ENCODE measurements around the gene HTRA1. TPM values are rescaled to one million over a fixed set of nuclear protein-coding genes. Genes with fewer than 3 reads are reported as not detected.

The HTRA1 gene
- polyA plus RNA-seq, 1 donor from 2014 or later: 1.4 TPM

GRCh38 chr10:122526892-122527291, 65.5 kb downstream of the HTRA1 start:
- Histone ChIP-seq H3K4me3 (ENCODE audit: low read length) (no peak overlapping the region), H4K20me1 (ENCODE audit: insufficient read depth) (no peaks in the 10 kb centered on the region), H3K9ac (ENCODE audit: low read length) (no peak overlapping the region), H3K27ac (ENCODE audit: low read length) (no peak overlapping the region), H3K4me2 (ENCODE audit: low read length) (no peak overlapping the region), H3K9me2 (ENCODE audit: insufficient read depth, low read length) (no peaks in the 10 kb centered on the region), H3F3A (ENCODE audit: insufficient read depth, low read length, poor library complexity, severe bottlenecking) (no peaks in the 10 kb centered on the region), H3K79me2 (replicated peaks; ENCODE audit: insufficient read depth, low read length) (no peaks in the 10 kb centered on the region), H3K9me3 (ENCODE audit: low read length) (no peaks in the 10 kb centered on the region), H3K27me3 (ENCODE audit: insufficient read depth, low read depth, low read length) (no peaks in the 10 kb centered on the region), H2AFZ (ENCODE audit: low read depth, low read length) (no peak overlapping the region), H3K36me3 (ENCODE audit: insufficient read depth, low read length) (no peaks in the 10 kb centered on the region)
- no peak for TF ChIP-seq TAF1 (IDR thresholded peaks at IDR 0.05; ENCODE audit: low read depth)

DNA sequence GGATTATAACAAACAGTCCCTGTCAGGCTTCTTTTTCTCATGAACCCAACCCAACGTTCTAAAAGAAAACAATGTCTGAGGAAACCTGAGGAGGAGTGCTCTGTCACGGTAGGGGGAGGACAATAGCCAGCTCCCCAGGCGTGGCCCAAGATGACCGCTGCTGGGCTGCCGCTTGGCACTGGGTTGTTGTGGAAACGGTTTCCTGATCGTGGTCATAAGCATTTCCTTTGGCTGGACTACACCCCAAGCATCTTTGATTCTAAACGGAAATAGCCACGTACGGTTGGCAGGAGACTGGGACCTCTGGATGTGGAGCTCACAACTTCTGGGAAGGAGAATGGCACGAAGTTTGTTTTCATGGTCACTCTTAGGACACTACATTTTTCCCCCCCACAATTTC, 68.8 kb downstream of the HTRA1 start:
- no peaks in the 10 kb centered on the region for H3K9me3 ChIP-seq (ENCODE audit: low read length)
- H3K27ac ChIP-seq (ENCODE audit: low read length): no peak overlapping the region
- no peaks in the 10 kb centered on the region for H3K27me3 ChIP-seq (ENCODE audit: insufficient read depth, low read depth, low read length)
- TF ChIP-seq EZH2 (IDR thresholded peaks at IDR 0.05; ENCODE audit: borderline replicate concordance, insufficient read depth, low read length, poor library complexity, severe bottlenecking) (no peak), CTCF (IDR thresholded peaks at IDR 0.05; ENCODE audit: poor library complexity, severe bottlenecking) (no peak), MXI1 (conservative IDR thresholded peaks at IDR 0.05; ENCODE audit: poor library complexity, severe bottlenecking) (no peak), TAF1 (IDR thresholded peaks at IDR 0.05; ENCODE audit: low read depth) (no peak)
- H3K4me2 ChIP-seq (ENCODE audit: low read length): no peak overlapping the region
- H2AFZ ChIP-seq (ENCODE audit: low read depth, low read length): no peak overlapping the region
- H3K9ac ChIP-seq (ENCODE audit: low read length): no peak overlapping the region
- no peaks in the 10 kb centered on the region for H4K20me1 ChIP-seq (ENCODE audit: insufficient read depth)
- no peaks in the 10 kb centered on the region for H3K36me3 ChIP-seq (ENCODE audit: insufficient read depth, low read length)
- H3K4me3 ChIP-seq (ENCODE audit: low read length): no peak overlapping the region
- no peaks in the 10 kb centered on the region for H3K79me2 ChIP-seq (replicated peaks; ENCODE audit: insufficient read depth, low read length)
- H3F3A ChIP-seq (ENCODE audit: insufficient read depth, low read length, poor library complexity, severe bottlenecking): no peaks in the 10 kb centered on the region
- no peaks in the 10 kb centered on the region for H3K9me2 ChIP-seq (ENCODE audit: insufficient read depth, low read length)

DNA sequence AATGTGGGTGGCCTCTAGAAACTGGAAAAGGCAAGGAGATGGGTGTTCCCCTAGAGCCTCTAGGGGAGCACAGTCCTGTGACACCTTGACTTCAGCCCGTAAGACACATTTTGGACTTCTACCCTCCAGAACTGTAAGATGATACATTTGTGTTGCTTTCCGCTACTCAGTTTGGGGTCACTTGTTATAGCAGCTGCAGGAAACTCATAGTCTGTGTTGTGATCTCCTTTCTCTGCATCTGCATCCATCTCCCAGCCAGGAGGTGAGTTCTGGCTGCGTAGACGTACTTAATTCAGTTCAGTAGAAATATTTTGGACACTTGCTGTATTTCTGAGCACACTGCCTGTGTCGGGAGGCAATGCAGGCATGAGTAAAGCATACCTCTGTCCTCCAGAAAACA, 69.9 kb downstream of the HTRA1 start:
- H3K4me2 ChIP-seq (ENCODE audit: low read length): no peak overlapping the region

More for the DNA sequence above, 69.9 kb downstream of the HTRA1 start:
- Histone ChIP-seq H3F3A (ENCODE audit: insufficient read depth, low read length, poor library complexity, severe bottlenecking) (no peaks in the 10 kb centered on the region), H3K9ac (ENCODE audit: low read length) (no peak overlapping the region), H3K4me3 (ENCODE audit: low read length) (no peak overlapping the region), H2AFZ (ENCODE audit: low read depth, low read length) (no peak overlapping the region), H3K36me3 (ENCODE audit: insufficient read depth, low read length) (no peaks in the 10 kb centered on the region), H3K9me3 (ENCODE audit: low read length) (no peaks in the 10 kb centered on the region), H3K27ac (ENCODE audit: low read length) (no peak overlapping the region), H4K20me1 (ENCODE audit: insufficient read depth) (no peaks in the 10 kb centered on the region), H3K27me3 (ENCODE audit: insufficient read depth, low read depth, low read length) (no peaks in the 10 kb centered on the region), H3K9me2 (ENCODE audit: insufficient read depth, low read length) (no peaks in the 10 kb centered on the region), H3K79me2 (replicated peaks; ENCODE audit: insufficient read depth, low read length) (no peaks in the 10 kb centered on the region)
- TF ChIP-seq SMC3 (conservative IDR thresholded peaks at IDR 0.05; ENCODE audit: poor library complexity) (no peak), TAF1 (IDR thresholded peaks at IDR 0.05; ENCODE audit: low read depth) (no peak), RAD21 (conservative IDR thresholded peaks at IDR 0.05) (no peak), EZH2 (IDR thresholded peaks at IDR 0.05; ENCODE audit: borderline replicate concordance, insufficient read depth, low read length, poor library complexity, severe bottlenecking) (no peak), MXI1 (conservative IDR thresholded peaks at IDR 0.05; ENCODE audit: poor library complexity, severe bottlenecking) (no peak), EP300 (conservative IDR thresholded peaks at IDR 0.05; ENCODE audit: poor library complexity, severe bottlenecking) (no peak), POLR2AphosphoS5 (IDR thresholded peaks at IDR 0.05) (no peak), CTCF (IDR thresholded peaks at IDR 0.05; ENCODE audit: poor library complexity, severe bottlenecking) (no peak)
- TF ChIP-seq, protein P1, sequence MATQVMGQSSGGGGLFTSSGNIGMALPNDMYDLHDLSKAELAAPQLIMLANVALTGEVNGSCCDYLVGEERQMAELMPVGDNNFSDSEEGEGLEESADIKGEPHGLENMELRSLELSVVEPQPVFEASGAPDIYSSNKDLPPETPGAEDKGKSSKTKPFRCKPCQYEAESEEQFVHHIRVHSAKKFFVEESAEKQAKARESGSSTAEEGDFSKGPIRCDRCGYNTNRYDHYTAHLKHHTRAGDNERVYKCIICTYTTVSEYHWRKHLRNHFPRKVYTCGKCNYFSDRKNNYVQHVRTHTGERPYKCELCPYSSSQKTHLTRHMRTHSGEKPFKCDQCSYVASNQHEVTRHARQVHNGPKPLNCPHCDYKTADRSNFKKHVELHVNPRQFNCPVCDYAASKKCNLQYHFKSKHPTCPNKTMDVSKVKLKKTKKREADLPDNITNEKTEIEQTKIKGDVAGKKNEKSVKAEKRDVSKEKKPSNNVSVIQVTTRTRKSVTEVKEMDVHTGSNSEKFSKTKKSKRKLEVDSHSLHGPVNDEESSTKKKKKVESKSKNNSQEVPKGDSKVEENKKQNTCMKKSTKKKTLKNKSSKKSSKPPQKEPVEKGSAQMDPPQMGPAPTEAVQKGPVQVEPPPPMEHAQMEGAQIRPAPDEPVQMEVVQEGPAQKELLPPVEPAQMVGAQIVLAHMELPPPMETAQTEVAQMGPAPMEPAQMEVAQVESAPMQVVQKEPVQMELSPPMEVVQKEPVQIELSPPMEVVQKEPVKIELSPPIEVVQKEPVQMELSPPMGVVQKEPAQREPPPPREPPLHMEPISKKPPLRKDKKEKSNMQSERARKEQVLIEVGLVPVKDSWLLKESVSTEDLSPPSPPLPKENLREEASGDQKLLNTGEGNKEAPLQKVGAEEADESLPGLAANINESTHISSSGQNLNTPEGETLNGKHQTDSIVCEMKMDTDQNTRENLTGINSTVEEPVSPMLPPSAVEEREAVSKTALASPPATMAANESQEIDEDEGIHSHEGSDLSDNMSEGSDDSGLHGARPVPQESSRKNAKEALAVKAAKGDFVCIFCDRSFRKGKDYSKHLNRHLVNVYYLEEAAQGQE (IDR thresholded peaks at IDR 0.05; ENCODE audit: borderline replicate concordance): no peak
